Putamen (tissue), 1 donor: ENCODE measurements around the gene LRSAM1.
A peak's percentile ranks its signal among the peaks of the same experiment; 100 is the strongest.

Experiments used
- DNase-seq: peaks from one replicate; pipeline ENCODE4 v3.0.0-alpha.2; 2016; ENCODE audit warnings: low spot score

Gene LRSAM1

GRCh38 chr9:127426756-127427155, 24.6 kb upstream of the LRSAM1 start:
- DNase-seq = no peak

- no peak for DNase-seq
Measured at GRCh38 chr9:127428348-127428747, 23.0 kb upstream of the LRSAM1 start.

- no peak for DNase-seq
Measured at GRCh38 chr9:127430415-127430814, 20.9 kb upstream of the LRSAM1 start.

- no peak for DNase-seq
Measured at GRCh38 chr9:127437497-127438264, 13.6 kb upstream of the LRSAM1 start.

GRCh38 chr9:127438394-127438793, 12.9 kb upstream of the LRSAM1 start:
- DNase-seq = no peak

- DNase-seq = no peak
Measured at GRCh38 chr9:127444283-127444920, 6.9 kb upstream of the LRSAM1 start.

GRCh38 chr9:127444921-127445850, 6.1 kb upstream of the LRSAM1 start:
- DNase-seq = no peak

- DNase-seq = no peak
Measured at GRCh38 chr9:127445851-127446712, 5.2 kb upstream of the LRSAM1 start.

- no peak for DNase-seq
Measured at GRCh38 chr9:127446713-127447415, 4.4 kb upstream of the LRSAM1 start.

- no peak for DNase-seq
Measured at GRCh38 chr9:127447416-127448111, 3.7 kb upstream of the LRSAM1 start.

- no peak for DNase-seq
Measured at GRCh38 chr9:127448112-127448805, 3.1 kb upstream of the LRSAM1 start.

GRCh38 chr9:127449332-127449966, 1.9 kb upstream of the LRSAM1 start:
- no peak for DNase-seq

- no peak for DNase-seq
Measured at GRCh38 chr9:127450243-127450760, 1.0 kb upstream of the LRSAM1 start.

GRCh38 chr9:127451608-127451857, 223 bp downstream of the LRSAM1 start:
- DNase-seq = no peak

GRCh38 chr9:127451858-127452656, 747 bp downstream of the LRSAM1 start:
- DNase-seq = peak; percentile 21

- no peak for DNase-seq
Measured at GRCh38 chr9:127452691-127453090, 1.4 kb downstream of the LRSAM1 start.

GRCh38 chr9:127455324-127455992, 4.1 kb downstream of the LRSAM1 start:
- no peak for DNase-seq
